IPS DF 6.9 (cell line): Measurements from ENCODE around the gene RGMA.

Experiments
- DNase-seq: peaks from one replicate; pipeline ENCODE4 v3.0.0-alpha.2; 2013; ENCODE audit warnings: low read depth, low spot score
- H3K27ac ChIP-seq: one replicate; pipeline ENCODE4 v1.5.1; 2013; ENCODE audit warnings: low read length, control low read depth
- H3K27me3 ChIP-seq: 2 replicates; pipeline ENCODE4 v1.6.1; 2013; ENCODE audit warnings: mild to moderate bottlenecking, low read length; ENCODE audit not compliant: control insufficient read depth, insufficient read depth
- H3K36me3 ChIP-seq: 2 replicates; pipeline ENCODE4 v1.6.1; 2013; ENCODE audit warnings: low read length; ENCODE audit not compliant: control insufficient read depth, insufficient read depth
- H3K4me1 ChIP-seq: 2 replicates; pipeline ENCODE4 v1.6.1; 2013; ENCODE audit warnings: low read length; ENCODE audit not compliant: control insufficient read depth, insufficient read depth
- H3K4me3 ChIP-seq: 2 replicates; pipeline ENCODE4 v1.5.1; 2013; ENCODE audit warnings: mild to moderate bottlenecking, low read length
- H3K9me3 ChIP-seq: 2 replicates; pipeline ENCODE4 v1.6.1; 2013; ENCODE audit warnings: low read length, inconsistent platforms; ENCODE audit not compliant: control insufficient read depth, insufficient read depth
- WGBS: extraction: QIAGEN DNeasy Blood & Tissue Kit; methylation state at CpG from one replicate; pipeline ENCODE4 v1.1.7; 2013; ENCODE audit warnings: mixed read lengths, missing lambda C conversion rate; ENCODE audit not compliant: insufficient read length, insufficient coverage; 5-methylcytosine and 5-hydroxymethylcytosine counted together

The RGMA gene

GRCh38 chr15:93027413-93027812 lies 61.6 kb downstream of the RGMA start:
- no peaks in the 10 kb centered on the region for H3K9me3 ChIP-seq
- no peak overlapping the region for H3K27ac ChIP-seq
- no CpG with 5 or more reads among the region's 10 CpGs for WGBS
- H3K27me3 ChIP-seq = no peaks in the 10 kb centered on the region
- DNase-seq = no peak
- no peak overlapping the region for H3K4me3 ChIP-seq
- no peaks in the 10 kb centered on the region for H3K4me1 ChIP-seq
- peaks cover 23% of the 10 kb centered on the region for H3K36me3 ChIP-seq

GRCh38 chr15:93026380-93026817 lies 62.6 kb downstream of the RGMA start:
- Histone ChIP-seq H3K36me3 (peaks cover 29% of the 10 kb centered on the region), H3K4me3 (no peak overlapping the region), H3K27me3 (no peaks in the 10 kb centered on the region), H3K4me1 (no peaks in the 10 kb centered on the region), H3K27ac (no peak overlapping the region), H3K9me3 (no peaks in the 10 kb centered on the region)
- WGBS = no CpG with 5 or more reads among the region's 9 CpGs
- no peak for DNase-seq

- Histone ChIP-seq H3K27ac (no peak overlapping the region), H3K27me3 (no peaks in the 10 kb centered on the region), H3K36me3 (peaks cover 29% of the 10 kb centered on the region), H3K4me3 (no peak overlapping the region), H3K9me3 (no peaks in the 10 kb centered on the region), H3K4me1 (no peaks in the 10 kb centered on the region)
- no CpG with 5 or more reads among the region's 1 CpG for WGBS
- DNase-seq = no peak
These were observed 63.4 kb downstream of the RGMA start for GRCh38 chr15:93025625-93025982.

GRCh38 chr15:93024716-93025624 lies 64.0 kb downstream of the RGMA start:
- Histone ChIP-seq H3K9me3 (no peaks in the 10 kb centered on the region), H3K4me1 (no peaks in the 10 kb centered on the region), H3K27me3 (no peaks in the 10 kb centered on the region), H3K36me3 (peaks cover 31% of the 10 kb centered on the region), H3K27ac (no peak overlapping the region), H3K4me3 (no peak overlapping the region)
- no CpG with 5 or more reads among the region's 8 CpGs for WGBS
- DNase-seq = no peak

GRCh38 chr15:93024293-93024692 lies 64.7 kb downstream of the RGMA start:
- H3K4me1 ChIP-seq = no peaks in the 10 kb centered on the region
- peaks cover 33% of the 10 kb centered on the region for H3K36me3 ChIP-seq
- no peaks in the 10 kb centered on the region for H3K9me3 ChIP-seq
- H3K27me3 ChIP-seq = no peaks in the 10 kb centered on the region
- H3K27ac ChIP-seq = no peak overlapping the region
- no CpG with 5 or more reads among the region's 10 CpGs for WGBS
- H3K4me3 ChIP-seq = no peak overlapping the region
- no peak for DNase-seq

- H3K36me3 ChIP-seq = peaks cover 29% of the 10 kb centered on the region
- no peaks in the 10 kb centered on the region for H3K4me1 ChIP-seq
- DNase-seq = no peak
These were observed 67.8 kb downstream of the RGMA start for GRCh38 chr15:93020976-93021772.

GRCh38 chr15:93019971-93020370 lies 69.0 kb downstream of the RGMA start:
- H3K27ac ChIP-seq = no peak overlapping the region
- no peak for DNase-seq
- no CpG with 5 or more reads among the region's 10 CpGs for WGBS
- H3K4me3 ChIP-seq = no peak overlapping the region
- H3K9me3 ChIP-seq = no peaks in the 10 kb centered on the region
- no peaks in the 10 kb centered on the region for H3K27me3 ChIP-seq
- peaks cover 27% of the 10 kb centered on the region for H3K36me3 ChIP-seq
- no peaks in the 10 kb centered on the region for H3K4me1 ChIP-seq

More at GRCh38 chr15:93020976-93021772, 67.8 kb downstream of the RGMA start:
- no CpG with 5 or more reads among the region's 3 CpGs for WGBS
- no peaks in the 10 kb centered on the region for H3K27me3 ChIP-seq
- H3K27ac ChIP-seq = no peak overlapping the region
- no peak overlapping the region for H3K4me3 ChIP-seq
- H3K9me3 ChIP-seq = no peaks in the 10 kb centered on the region

GRCh38 chr15:93019090-93019489 lies 69.9 kb downstream of the RGMA start:
- DNase-seq = no peak

GRCh38 chr15:93018574-93018973 lies 70.4 kb downstream of the RGMA start:
- no CpG with 5 or more reads among the region's 4 CpGs for WGBS
- Histone ChIP-seq H3K27ac (no peak overlapping the region), H3K4me3 (no peak overlapping the region), H3K4me1 (no peaks in the 10 kb centered on the region), H3K9me3 (no peaks in the 10 kb centered on the region), H3K27me3 (no peaks in the 10 kb centered on the region), H3K36me3 (peaks cover 25% of the 10 kb centered on the region; the same call in 1 of the 2 replicates)
- DNase-seq = no peak

More at GRCh38 chr15:93019090-93019489, 69.9 kb downstream of the RGMA start:
- WGBS = 100% methylated on average over 1 of the region's 7 CpGs
- H3K36me3 ChIP-seq = peaks cover 24% of the 10 kb centered on the region; the same call in 1 of the 2 replicates
- no peak overlapping the region for H3K27ac ChIP-seq
- H3K27me3 ChIP-seq = no peaks in the 10 kb centered on the region
- H3K4me1 ChIP-seq = no peaks in the 10 kb centered on the region
- no peaks in the 10 kb centered on the region for H3K9me3 ChIP-seq
- no peak overlapping the region for H3K4me3 ChIP-seq

- Histone ChIP-seq H3K9me3 (no peaks in the 10 kb centered on the region), H3K27me3 (no peaks in the 10 kb centered on the region), H3K27ac (no peak overlapping the region), H3K4me1 (no peaks in the 10 kb centered on the region), H3K36me3 (peaks cover 30% of the 10 kb centered on the region; the same call in 1 of the 2 replicates), H3K4me3 (no peak overlapping the region)
- no CpG with 5 or more reads among the region's 6 CpGs for WGBS
- DNase-seq = no peak
These were observed 71.5 kb downstream of the RGMA start for GRCh38 chr15:93017526-93017925.
